H1 (cell line): ENCODE results near the gene SHROOM3. TPM values are rescaled to one million over a fixed set of nuclear protein-coding genes. Genes with fewer than 3 reads are reported as not detected.

Experiments used
- CTCF ChIA-PET: fragments of 300-600 bp; sonication (Branson Sonifier 250); formaldehyde crosslinking; loops from one replicate; lab custom pipeline; 2021; ENCODE audit not compliant: partially characterized antibody; lab: Charles Lee
- POLR2A ChIA-PET: fragments of 300-600 bp; sonication (Branson Sonifier 250); formaldehyde crosslinking; loops from one replicate; lab custom pipeline; 2021; ENCODE audit warnings: inconsistent platforms; ENCODE audit not compliant: partially characterized antibody; lab: Charles Lee
- DNase-seq, 2 experiments: peaks; one replicate each; pipeline versions ENCODE4 v3.0.0 to v3.0.0-alpha.2; 2010 to 2022; ENCODE audit warnings: low spot score in 2 of 2, low read depth in 1 of 2, mixed read lengths in 1 of 2
- FAIRE-seq: peaks from 2 replicates; lab custom pipeline; 2011; peaks lifted over from hg19 to GRCh38; lab: Jason Lieb, UNC
- H2AFZ ChIP-seq: 2 replicates; pipeline ENCODE4 v1.8.1; 2012; ENCODE audit warnings: low read length, inconsistent platforms
- H2AK5ac ChIP-seq: 2 replicates; pipeline ENCODE4 v1.6.1; 2013; ENCODE audit warnings: low read depth, low read length
- H2BK120ac ChIP-seq: replicated peaks from 2 replicates; pipeline ENCODE3; 2013; ENCODE audit warnings: low read depth, low read length, inconsistent platforms
- H2BK12ac ChIP-seq: 2 replicates; pipeline ENCODE4 v1.6.1; 2013; ENCODE audit warnings: low read depth, low read length
- H2BK15ac ChIP-seq: 2 replicates; pipeline ENCODE4 v1.6.1; 2013; ENCODE audit warnings: low read length
- H2BK20ac ChIP-seq: 2 replicates; pipeline ENCODE4 v1.6.1; 2013; ENCODE audit warnings: low read length
- H2BK5ac ChIP-seq: 2 replicates; pipeline ENCODE4 v1.6.1; 2013; ENCODE audit warnings: low read depth, low read length
- H3K14ac ChIP-seq: 2 replicates; pipeline ENCODE4 v1.6.1; 2013; ENCODE audit warnings: inconsistent platforms; ENCODE audit not compliant: insufficient read length
- H3K18ac ChIP-seq: 2 replicates; pipeline ENCODE4 v1.6.1; 2013; ENCODE audit warnings: low read length; ENCODE audit errors: extremely low read depth
- H3K23ac ChIP-seq: 2 replicates; pipeline ENCODE4 v1.6.1; 2013; ENCODE audit warnings: inconsistent platforms; ENCODE audit not compliant: insufficient read length
- H3K23me2 ChIP-seq: 2 replicates; pipeline ENCODE4 v1.6.1; 2013; ENCODE audit warnings: low read depth, low read length
- H3K27ac ChIP-seq: 2 replicates; pipeline ENCODE4 v1.6.1; 2011; ENCODE audit warnings: low read depth, low read length, inconsistent platforms
- H3K27me3 ChIP-seq, 4 experiments: replicated peaks in 1 of 4; 1 replicate in 1 of 4; 2 replicates in 3 of 4; pipeline versions ENCODE4 v1.6.1 to v1.8.1; 2011 to 2013; ENCODE audit warnings: low read length in 3 of 4, mild to moderate bottlenecking in 3 of 4, inconsistent platforms in 2 of 4, mixed read lengths in 2 of 4, moderate library complexity in 1 of 4; ENCODE audit not compliant: control insufficient read depth in 3 of 4, insufficient read depth in 3 of 4; ENCODE audit errors: extremely low read depth in 1 of 4
- H3K36me3 ChIP-seq, 4 experiments: 2 replicates each; pipeline versions ENCODE4 v1.6.1 to v1.8.1; 2011 to 2013; ENCODE audit warnings: mild to moderate bottlenecking in 4 of 4, low read length in 3 of 4, moderate library complexity in 2 of 4, control low read depth in 1 of 4, inconsistent platforms in 1 of 4; ENCODE audit not compliant: insufficient read depth in 4 of 4, control insufficient read depth in 2 of 4
- H3K4ac ChIP-seq: replicated peaks from 2 replicates; pipeline ENCODE3; 2013; ENCODE audit warnings: low read length, low read depth, mixed read lengths, inconsistent platforms; ENCODE audit not compliant: insufficient read length
- H3K4me1 ChIP-seq, 4 experiments: replicated peaks in 1 of 4; 1 replicate in 1 of 4; 2 replicates in 3 of 4; pipeline versions ENCODE4 v1.6.1 to v1.8.1; 2011 to 2013; ENCODE audit warnings: low read length in 3 of 4, inconsistent platforms in 2 of 4, mixed read lengths in 1 of 4; ENCODE audit not compliant: insufficient read depth in 4 of 4, control insufficient read depth in 3 of 4
- H3K4me2 ChIP-seq, 2 experiments: 2 replicates each; pipeline versions ENCODE4 v1.6.1 to v1.8.1; 2011 to 2013; ENCODE audit warnings: low read depth in 2 of 2, low read length in 2 of 2, control low read depth in 1 of 2, inconsistent platforms in 1 of 2, mild to moderate bottlenecking in 1 of 2; ENCODE audit not compliant: insufficient read depth in 1 of 2
- H3K4me3 ChIP-seq, 4 experiments: fragments of 200-600, 300-600 bp in 1 of 4; sonication (generic), shearing (Covaris generic), sonication (Bioruptor Twin) in 1 of 4; 2 replicates each; pipeline versions ENCODE4 v1.5.1 to v1.8.1; 2011 to 2016; ENCODE audit warnings: low read length in 4 of 4, low read depth in 3 of 4, control low read depth in 2 of 4, inconsistent platforms in 2 of 4, mild to moderate bottlenecking in 2 of 4, mixed read lengths in 1 of 4, moderate library complexity in 1 of 4; ENCODE audit not compliant: insufficient read depth in 2 of 4; ENCODE audit errors: extremely low read depth in 1 of 4
- H3K56ac ChIP-seq: replicated peaks from 2 replicates; pipeline ENCODE3; 2013; ENCODE audit warnings: low read depth, mild to moderate bottlenecking, mixed read lengths, low read length, inconsistent platforms; ENCODE audit not compliant: insufficient read length
- H3K79me1 ChIP-seq: 2 replicates; pipeline ENCODE4 v1.6.1; 2013; ENCODE audit warnings: low read depth, low read length, control low read depth
- H3K79me2 ChIP-seq, 2 experiments: 2 replicates each; pipeline versions ENCODE4 v1.6.1 to v1.8.1; 2012 to 2013; ENCODE audit warnings: low read length in 2 of 2, mild to moderate bottlenecking in 2 of 2, inconsistent platforms in 1 of 2; ENCODE audit not compliant: insufficient read depth in 2 of 2, control insufficient read depth in 1 of 2
- H3K9ac ChIP-seq, 4 experiments: replicated peaks in 1 of 4; 1 replicate in 1 of 4; 2 replicates in 3 of 4; pipeline versions ENCODE4 v1.6.1 to v1.8.1; 2011 to 2013; ENCODE audit warnings: low read depth in 3 of 4, low read length in 3 of 4, control low read depth in 2 of 4, mild to moderate bottlenecking in 2 of 4, moderate library complexity in 2 of 4, inconsistent platforms in 1 of 4; ENCODE audit errors: extremely low read depth in 1 of 4
- H3K9me3 ChIP-seq, 2 experiments: 2 replicates each; pipeline versions ENCODE4 v1.6.1 to v1.8.1; 2012 to 2013; ENCODE audit warnings: mild to moderate bottlenecking in 2 of 2, moderate library complexity in 2 of 2, control low read depth in 1 of 2, inconsistent platforms in 1 of 2, low read depth in 1 of 2, low read length in 1 of 2, mixed read lengths in 1 of 2; ENCODE audit not compliant: insufficient read depth in 2 of 2
- H4K20me1 ChIP-seq, 2 experiments: replicated peaks in 1 of 2; 2 replicates each; pipeline versions ENCODE3 to v1.8.1; 2011 to 2013; ENCODE audit warnings: inconsistent platforms in 2 of 2, low read length in 2 of 2, mild to moderate bottlenecking in 1 of 2; ENCODE audit not compliant: insufficient read depth in 2 of 2, control insufficient read depth in 1 of 2
- H4K5ac ChIP-seq: 2 replicates; pipeline ENCODE4 v1.6.1; 2013; ENCODE audit warnings: low read length, low read depth, mixed read lengths, inconsistent platforms; ENCODE audit not compliant: insufficient read length
- H4K8ac ChIP-seq: 2 replicates; pipeline ENCODE4 v1.8.0; 2013; ENCODE audit warnings: mild to moderate bottlenecking, moderate library complexity, low read length, inconsistent platforms; ENCODE audit not compliant: insufficient read depth; ENCODE audit errors: extremely low read depth
- H4K91ac ChIP-seq: replicated peaks from 2 replicates; pipeline ENCODE3; 2013; ENCODE audit warnings: low read length, mixed read lengths, inconsistent platforms; ENCODE audit not compliant: insufficient read length
- CHD1 ChIP-seq: IDR thresholded peaks from 2 replicates; pipeline ENCODE4 v1.6.1; 2012; ENCODE audit warnings: low read depth, low read length, improper control_type of control experiment
- CTBP2 ChIP-seq: IDR thresholded peaks from 2 replicates; pipeline ENCODE4 v1.7.0; 2011; ENCODE audit warnings: borderline replicate concordance, mild to moderate bottlenecking, moderate library complexity, mixed read lengths, low read length; ENCODE audit not compliant: insufficient read depth, insufficient read length
- KDM1A ChIP-seq: fragments of 200-600, 300-600 bp; sonication (generic); IDR thresholded peaks from 2 replicates; pipeline ENCODE4 v1.7.1; 2016; ENCODE audit warnings: mild to moderate bottlenecking, low read length, borderline replicate concordance
- TCF12 ChIP-seq: IDR thresholded peaks from 2 replicates; pipeline ENCODE4 v1.6.1; 2011; ENCODE audit warnings: low read depth, mild to moderate bottlenecking, low read length
- WGBS, 2 experiments: shearing (Covaris generic) in 1 of 2; methylation state at CpG; one replicate each; pipeline versions ENCODE4 v1.1.6 to v1.1.7; 2013 to 2015; ENCODE audit warnings: low lambda C conversion rate in 2 of 2, mixed read lengths in 2 of 2, inconsistent platforms in 1 of 2, low coverage in 1 of 2, missing lambda C conversion rate in 1 of 2; ENCODE audit not compliant: insufficient replicate concordance in 2 of 2, insufficient coverage in 1 of 2, insufficient read length in 1 of 2; ENCODE audit errors: extremely low coverage in 1 of 2, missing lambda C conversion rate in 1 of 2; 5-methylcytosine and 5-hydroxymethylcytosine counted together
- polyA plus RNA-seq, 7 experiments: library from polyadenylated mRNA; depleted of rRNA in 3 of 7; stranded (reverse) in 5 of 7; unstranded in 2 of 7; fragments of >200 nt in 5 of 7; fragments of 200-250 nt in 2 of 7; gene quantifications; 1 replicate in 5 of 7; 2 replicates in 1 of 7; 4 replicates in 1 of 7; pipeline versions ENCODE4 v1.2.1 to v1.2.3, GENCODE V29; 2011 to 2013; ENCODE audit warnings: missing spikeins in 2 of 7, mixed read lengths in 2 of 7
- total RNA-seq: library from RNA; stranded (reverse); fragmentation: NEBNext Ultra II Directional; extraction: Animal tissue kit (Norgen Biotek cat#: 25700); gene quantifications from 2 replicates; pipeline ENCODE4 v1.2.1, GENCODE V29; 2021

SHROOM3 gene
- total and polyA plus RNA-seq, 2 of the 8 experiments (the other 6 are each of a cell fraction or from before 2014, with no cell fraction given) = 15.8 to 34.0 TPM

- H3K18ac ChIP-seq = no peak overlapping the region
- no peaks in the 10 kb centered on the region for H3K9me3 ChIP-seq
- no peaks in the 10 kb centered on the region; the same call in 1 of the 2 replicates for H3K79me1 ChIP-seq
- H3K56ac ChIP-seq = no peak overlapping the region
- no peak overlapping the region for H2BK20ac ChIP-seq
- H3K27me3 ChIP-seq = no peaks in the 10 kb centered on the region
- H3K36me3 ChIP-seq = no peaks in the 10 kb centered on the region
- H2BK12ac ChIP-seq = no peak overlapping the region
- no peak overlapping the region for H3K9ac ChIP-seq
- no peak overlapping the region for H3K23ac ChIP-seq
- no peak overlapping the region for H4K8ac ChIP-seq
- no peak overlapping the region for H3K4ac ChIP-seq
- no peak overlapping the region for H2AK5ac ChIP-seq
- no peak overlapping the region for H3K27ac ChIP-seq
- H3K14ac ChIP-seq = no peak overlapping the region
- no peak overlapping the region for H2AFZ ChIP-seq
- H3K23me2 ChIP-seq = no peaks in the 10 kb centered on the region
- H2BK120ac ChIP-seq = no peak overlapping the region
- FAIRE-seq = no peak
- no peak for DNase-seq
- H2BK15ac ChIP-seq = no peak overlapping the region
- H2BK5ac ChIP-seq = no peak overlapping the region
- peaks cover 0 to 2% (median under 1%) of the 10 kb centered on the region in 4 experiments; a peak in 2 of 7 replicates for H3K4me1 ChIP-seq
- POLR2A ChIA-PET = no interaction called here
- H3K4me3 ChIP-seq = no peak overlapping the region
- no peak overlapping the region for H4K91ac ChIP-seq
- H4K20me1 ChIP-seq = no peaks in the 10 kb centered on the region
- H3K79me2 ChIP-seq = no peaks in the 10 kb centered on the region
- no peak overlapping the region for H3K4me2 ChIP-seq
- no peak for TF ChIP-seq CHD1
- no peak for TF ChIP-seq TCF12
- TF ChIP-seq CTBP2 = no peak
- peak; percentile 71 for TF ChIP-seq KDM1A
- WGBS, 2 experiments = 94% methylated on average over 2 of the region's 2 CpGs; no CpG with 5 or more reads in 1 of the 2 experiments
- H4K5ac ChIP-seq = no peak overlapping the region
- CTCF ChIA-PET = interaction anchor here (1.2 kb wide), 1 partner anchor 22 kb away, joined by 4 read pairs; no protein-coding TSS in a partner anchor
Observed at GRCh38 chr4:76453232-76453631, 18.2 kb downstream of the SHROOM3 start.
